HepG2 (cell line): ENCODE measurements around the gene SAE1. TPM values are rescaled to one million over a fixed set of nuclear protein-coding genes. Genes with fewer than 3 reads are reported as not detected.

Source experiments
- ATAC-seq: fragments of 200-7000 bp; cut with Tn5 transposase; 3 replicates; pipeline ENCODE4 v1.9.1; 2020; ENCODE audit warnings: mild to moderate bottlenecking, moderate library complexity
- BruUV-seq: library from RNA; stranded (reverse); fragments of 400-500 nt; replicated peaks from 2 replicates; lab custom pipeline; 2021; lab: Mats Ljungman, UMichigan
- CTCF ChIA-PET: fragments of 300-600 bp; formaldehyde crosslinking; extraction: SDS; loops from one replicate; lab custom pipeline; 2021; ENCODE audit warnings: low total read pairs, inconsistent platforms, low intra/inter-chr PET ratio; lab: Yijun Ruan, JAX
- POLR2A ChIA-PET: fragments of 350-600 bp; sonication (Branson Sonifier 250); formaldehyde crosslinking; loops from one replicate; lab custom pipeline; 2020; ENCODE audit warnings: antibody characterized with exemption, inconsistent platforms; lab: Yijun Ruan, JAX
- DNase-seq: peaks from one replicate; pipeline ENCODE4 v3.0.0-alpha.2; 2015; ENCODE audit warnings: low spot score
- FAIRE-seq: peaks from 3 replicates; lab custom pipeline; 2011; peaks lifted over from hg19 to GRCh38; lab: Jason Lieb, UNC
- H2AFZ ChIP-seq: one replicate; pipeline ENCODE4 v1.6.1; 2011; ENCODE audit warnings: low read length, inconsistent platforms
- H3K27ac ChIP-seq: fragments of 300-600 bp; 3 replicates; pipeline ENCODE4 v1.8.0; 2011; ENCODE audit warnings: mixed run types, mild to moderate bottlenecking, mixed read lengths, low read length, inconsistent platforms; ENCODE audit not compliant: insufficient read depth; ENCODE audit errors: extremely low read length
- H3K27me3 ChIP-seq, 2 experiments: fragments of 200-600 bp in 1 of 2; 2 replicates in 1 of 2; 3 replicates in 1 of 2; pipeline versions ENCODE4 v1.6.0 to v1.8.0; 2011; ENCODE audit warnings: low read length in 2 of 2, mild to moderate bottlenecking in 2 of 2, moderate library complexity in 2 of 2, inconsistent platforms in 1 of 2; ENCODE audit not compliant: insufficient read depth in 2 of 2, control insufficient read depth in 1 of 2
- H3K36me3 ChIP-seq, 2 experiments: fragments of 200-600 bp in 1 of 2; replicated peaks in 1 of 2; 2 replicates in 1 of 2; 3 replicates in 1 of 2; pipeline versions ENCODE4 v1.5.1 to v1.8.0; 2011; ENCODE audit warnings: low read length in 2 of 2, inconsistent platforms in 1 of 2; ENCODE audit not compliant: insufficient read depth in 2 of 2, control insufficient read depth in 1 of 2
- H3K4me1 ChIP-seq: 2 replicates; pipeline ENCODE4 v1.5.1; 2012; ENCODE audit warnings: low read length, inconsistent platforms; ENCODE audit not compliant: insufficient read depth
- H3K4me2 ChIP-seq: 2 replicates; pipeline ENCODE4 v1.6.0; 2011; ENCODE audit warnings: low read depth, low read length, inconsistent platforms
- H3K4me3 ChIP-seq, 3 experiments: fragments of 200-600 bp in 1 of 3; sonication (generic), shearing (Covaris generic) in 1 of 3; replicated peaks in 1 of 3; 2 replicates each; pipeline ENCODE4 v1.5.1; 2011 to 2016; ENCODE audit warnings: low read length in 3 of 3, inconsistent platforms in 2 of 3, low read depth in 2 of 3, mild to moderate bottlenecking in 2 of 3, control low read depth in 1 of 3, mixed read lengths in 1 of 3; ENCODE audit not compliant: insufficient read depth in 1 of 3
- H3K79me2 ChIP-seq: one replicate; pipeline ENCODE4 v1.6.1; 2011; ENCODE audit warnings: low read length, inconsistent platforms; ENCODE audit not compliant: insufficient read depth
- H3K9ac ChIP-seq: 2 replicates; pipeline ENCODE4 v1.6.0; 2011; ENCODE audit warnings: mild to moderate bottlenecking, low read depth, low read length, inconsistent platforms; ENCODE audit not compliant: insufficient read depth
- H3K9me3 ChIP-seq: 2 replicates; pipeline ENCODE4 v1.5.1; 2012; ENCODE audit warnings: mild to moderate bottlenecking, low read length
- H4K20me1 ChIP-seq: 2 replicates; pipeline ENCODE4 v1.6.0; 2011; ENCODE audit warnings: inconsistent platforms, mild to moderate bottlenecking, low read length, moderate library complexity; ENCODE audit not compliant: insufficient read depth
- CBX1 ChIP-seq: IDR thresholded peaks from one replicate; pipeline ENCODE4 v1.6.1; 2016; ENCODE audit warnings: antibody characterized with exemption, low read depth
- CEBPG ChIP-seq: IDR thresholded peaks from 2 replicates; pipeline ENCODE4 v1.6.1; 2016
- CERS6 ChIP-seq: sonication (generic); formaldehyde crosslinking; IDR thresholded peaks from 2 replicates; pipeline ENCODE4 v1.5.0; 2020; ENCODE audit warnings: missing genetic modification reagents
- DNMT1 ChIP-seq: sonication (generic); formaldehyde crosslinking; IDR thresholded peaks from 2 replicates; pipeline ENCODE4 v1.5.1; 2020; ENCODE audit warnings: mild to moderate bottlenecking, missing genetic modification reagents
- HMG20B ChIP-seq: conservative IDR thresholded peaks from 2 replicates; pipeline ENCODE4 v1.6.1; 2016; ENCODE audit warnings: missing genetic modification reagents, missing compliant biosample characterization
- KAT8 ChIP-seq: IDR thresholded peaks from 2 replicates; pipeline ENCODE4 v1.6.1; 2016; ENCODE audit warnings: missing genetic modification reagents, missing compliant biosample characterization
- KDM6A ChIP-seq: IDR thresholded peaks from 2 replicates; pipeline ENCODE4 v1.6.1; 2016; ENCODE audit warnings: low read depth
- MYNN ChIP-seq: sonication (generic); formaldehyde crosslinking; IDR thresholded peaks from 2 replicates; pipeline ENCODE4 v1.4.0; 2020; ENCODE audit warnings: mild to moderate bottlenecking, low read depth, missing genetic modification reagents
- NCOA1 ChIP-seq: sonication (generic); formaldehyde crosslinking; IDR thresholded peaks from 2 replicates; pipeline ENCODE4 v1.9.0; 2021; ENCODE audit warnings: missing genetic modification reagents
- NFATC3 ChIP-seq: sonication (generic); formaldehyde crosslinking; IDR thresholded peaks from 2 replicates; pipeline ENCODE4 v1.5.1; 2020; ENCODE audit warnings: mild to moderate bottlenecking, missing genetic modification reagents
- PRPF4 ChIP-seq: fragments of 200-400 bp; formaldehyde crosslinking; IDR thresholded peaks from 2 replicates; pipeline ENCODE4 v1.6.1; 2016; ENCODE audit warnings: low read length, low read depth; ENCODE audit not compliant: poor library complexity, severe bottlenecking
- SMARCC2 ChIP-seq: fragments of 450-650 bp; IDR thresholded peaks from 2 replicates; pipeline ENCODE4 v1.6.1; 2017; ENCODE audit warnings: antibody characterized with exemption, mild to moderate bottlenecking
- TGIF2 ChIP-seq: IDR thresholded peaks from 2 replicates; pipeline ENCODE4 v1.6.1; 2016; ENCODE audit warnings: control low read depth, missing compliant biosample characterization
- ZNF264 ChIP-seq: sonication (generic); formaldehyde crosslinking; IDR thresholded peaks from 2 replicates; pipeline ENCODE4 v1.4.0; 2020; ENCODE audit warnings: missing genetic modification reagents
- ZNF3 ChIP-seq: IDR thresholded peaks from 2 replicates; pipeline ENCODE4 v1.7.0; 2017; ENCODE audit warnings: inconsistent platforms
- ZNF512 ChIP-seq: sonication (generic); formaldehyde crosslinking; IDR thresholded peaks from 2 replicates; pipeline ENCODE4 v1.4.0; 2020; ENCODE audit warnings: mild to moderate bottlenecking, missing genetic modification reagents
- ZNF558 ChIP-seq: sonication (generic); formaldehyde crosslinking; IDR thresholded peaks from 2 replicates; pipeline ENCODE4 v1.9.0; 2022; ENCODE audit warnings: mild to moderate bottlenecking, missing genetic modification reagents, borderline replicate concordance
- ZNF780A ChIP-seq: sonication (generic); formaldehyde crosslinking; IDR thresholded peaks from 2 replicates; pipeline ENCODE4 v1.8.0; 2022; ENCODE audit warnings: mild to moderate bottlenecking, missing genetic modification reagents, moderate library complexity
- ZNF788 ChIP-seq: sonication (generic); formaldehyde crosslinking; IDR thresholded peaks from 2 replicates; pipeline ENCODE4 v1.5.0; 2020; ENCODE audit warnings: mild to moderate bottlenecking, missing genetic modification reagents, borderline replicate concordance
- ZSCAN12 ChIP-seq: sonication (generic); formaldehyde crosslinking; IDR thresholded peaks from 2 replicates; pipeline ENCODE4 v1.9.0; 2021; ENCODE audit warnings: mild to moderate bottlenecking, missing genetic modification reagents
- WGBS: methylation state at CpG from one replicate; pipeline ENCODE4 v1.1.6; 2017; ENCODE audit warnings: low lambda C conversion rate; 5-methylcytosine and 5-hydroxymethylcytosine counted together
- in situ Hi-C: cut with HindIII; loops from 2 replicates; pipeline ENCODE4 v1.10.0; 2017; ENCODE audit warnings: low pct_unique_long_range_greater_than_20kb; ENCODE audit not compliant: extremely low pct_ligation_motif_present
- intact Hi-C: fragments of 100-400 bp; cut with micrococcal nuclease; formaldehyde crosslinking; loops from one replicate; pipeline ENCODE4 v1.10.0; 2022; ENCODE audit not compliant: unreplicated experiment
- polyA plus RNA-seq, 8 experiments: library from polyadenylated mRNA; depleted of rRNA in 3 of 8; stranded (reverse) in 7 of 8; unstranded in 1 of 8; fragments of >200 nt; fragmentation: Illumina TruSeq in 4 of 8; extraction: Trizol in 4 of 8; gene quantifications; 2 replicates each; pipeline versions ENCODE4 v1.2.1 to v1.2.3, GENCODE V29; 2011 to 2016; ENCODE audit warnings: low read depth in 4 of 8, missing spikeins in 1 of 8, mixed read lengths in 1 of 8; ENCODE audit not compliant: insufficient read depth in 1 of 8
- total RNA-seq, 5 experiments: library from RNA; depleted of rRNA; stranded (reverse); fragments of >200 nt; fragmentation: Illumina TruSeq; extraction: Trizol; gene quantifications; 2 replicates each; pipeline ENCODE4 v1.2.3, GENCODE V29; 2016; ENCODE audit warnings: low read depth in 1 of 5

Gene SAE1
- total and polyA plus RNA-seq, 2 of the 13 experiments (the other 11 are each of a cell fraction or from before 2014, with no cell fraction given), result 87.6 to 197 TPM

GRCh38 chr19:47102346-47103060 lies 28.1 kb upstream of the SAE1 start (continued):
- TF ChIP-seq CERS6, result no peak
- no peak for TF ChIP-seq KAT8 (CRISPR knock-in tag)
- no peak for TF ChIP-seq ZNF3
- no peak for TF ChIP-seq TGIF2 (CRISPR knock-in tag)
- TF ChIP-seq ZNF788 (CRISPR knock-in tag), result no peak
- no peak for TF ChIP-seq ZSCAN12 (CRISPR knock-in tag)
- TF ChIP-seq MYNN (CRISPR knock-in tag), result no peak
- no peak for TF ChIP-seq HMG20B (CRISPR knock-in tag)

GRCh38 chr19:47104680-47105079 lies 26.0 kb upstream of the SAE1 start:
- peaks cover 83% of the 10 kb centered on the region for H3K4me1 ChIP-seq
- H3K4me3 ChIP-seq, result no peak overlapping the region
- DNase-seq (no peak), ATAC-seq (no peak), FAIRE-seq (no peak)
- WGBS, result 99% methylated on average over 9 of the region's 9 CpGs
- no TSS peak for BruUV-seq
- H4K20me1 ChIP-seq, result no peaks in the 10 kb centered on the region
- no peak for TF ChIP-seq PRPF4
- no peak for TF ChIP-seq KDM6A
- TF ChIP-seq ZNF512 (CRISPR knock-in tag), result no peak
- no peak for TF ChIP-seq CBX1
- no peak for TF ChIP-seq CEBPG
- no peak for TF ChIP-seq ZNF264 (CRISPR knock-in tag)
- TF ChIP-seq NCOA1 (CRISPR knock-in tag), result no peak
- TF ChIP-seq NFATC3, result no peak
- TF ChIP-seq SMARCC2, result no peak
- TF ChIP-seq ZNF558 (CRISPR knock-in tag), result no peak
- TF ChIP-seq DNMT1 (CRISPR knock-in tag), result no peak
- TF ChIP-seq ZNF780A, result no peak
- in situ Hi-C loops, result no loop called here
- H3K36me3 ChIP-seq, result peaks cover 0 to 12% of the 10 kb centered on the region in 2 experiments; a peak in 4 of 5 replicates
- no peaks in the 10 kb centered on the region for H3K9me3 ChIP-seq
- H3K79me2 ChIP-seq, result peaks cover 77% of the 10 kb centered on the region
- POLR2A ChIA-PET, result interaction anchor here (1.6 to 3.5 kb wide), 2 partner anchors 8 to 9 kb away, joined by 8 to 22 read pairs; partner anchors contain the start of gene ZC3H4
- H3K27ac ChIP-seq, result no peak overlapping the region
- no peaks in the 10 kb centered on the region for H3K27me3 ChIP-seq
- H3K4me2 ChIP-seq, result no peak overlapping the region
- no peak overlapping the region for H2AFZ ChIP-seq
- intact Hi-C loops, result no loop called here
- CTCF ChIA-PET, result no interaction called here
- H3K9ac ChIP-seq, result no peak overlapping the region
